Lower leg skin (tissue), 3 donors: ENCODE results near the gene SSH2.

ENCODE experiments used
- CTCF ChIP-seq, 3 donors: fragments of 450-650 bp; IDR thresholded peaks; one replicate each; pipeline ENCODE4 v1.5.1; 2016; ENCODE audit warnings: antibody characterized with exemption in 3 of 3, mild to moderate bottlenecking in 3 of 3, moderate library complexity in 2 of 3
- POLR2A ChIP-seq, 2 donors: fragments of 450-650 bp; IDR thresholded peaks; one replicate each; pipeline ENCODE4 v1.6.1; 2016 to 2017; ENCODE audit warnings: antibody characterized with exemption in 2 of 2, mild to moderate bottlenecking in 1 of 2, moderate library complexity in 1 of 2

- TF ChIP-seq CTCF (IDR thresholded peaks at IDR 0.05) = no peak
- no peak for TF ChIP-seq POLR2A (IDR thresholded peaks at IDR 0.05)
These were observed 307.4 kb downstream of the SSH2 start, which contains the start of gene CORO6 for GRCh38 chr17:29622337-29623282.
